A549 (cell line): ENCODE measurements around the gene ADCK2. TPM values are rescaled to one million over a fixed set of nuclear protein-coding genes. Genes with fewer than 3 reads are reported as not detected.

Source experiments
- ATAC-seq, 2 experiments: fragments of 200-7000 bp in 1 of 2; fragments of >200 bp in 1 of 2; cut with Nextera tagmentation in 1 of 2; cut with Tn5 transposase in 1 of 2; 3 replicates each; pipeline versions ENCODE4 v1.8.0 to v1.9.1; 2018 to 2020; ENCODE audit warnings: mild to moderate bottlenecking in 1 of 2, moderate library complexity in 1 of 2
- CTCF ChIA-PET: fragments of 300-600 bp; sonication (Branson Sonifier 250); formaldehyde crosslinking; extraction: SDS; loops from one replicate; lab custom pipeline; 2021; ENCODE audit warnings: antibody characterized with exemption, inconsistent platforms; lab: Yijun Ruan, JAX
- POLR2A ChIA-PET: fragments of 350-600 bp; formaldehyde crosslinking; extraction: SDS; loops from one replicate; lab custom pipeline; 2021; ENCODE audit warnings: antibody characterized with exemption, inconsistent platforms; lab: Yijun Ruan, JAX
- DNase-seq, 2 experiments: peaks; one replicate each; pipeline versions ENCODE4 v3.0.0 to v3.0.0-alpha.2; 2011 to 2016; ENCODE audit warnings: low read depth in 1 of 2, low spot score in 1 of 2
- FAIRE-seq: peaks from 2 replicates; lab custom pipeline; 2011; peaks lifted over from hg19 to GRCh38; lab: Jason Lieb, UNC
- H3K27ac ChIP-seq, 2 experiments: fragments of >200 bp; sonication (Bioruptor Twin); formaldehyde crosslinking; 3 replicates each; pipeline ENCODE4 v1.5.1; 2016 to 2017
- H3K4me1 ChIP-seq: fragments of >200 bp; sonication (Bioruptor Twin); formaldehyde crosslinking; 3 replicates; pipeline ENCODE4 v1.6.1; 2016
- H3K4me2 ChIP-seq: fragments of >200 bp; sonication (Bioruptor Twin); formaldehyde crosslinking; 3 replicates; pipeline ENCODE4 v1.6.1; 2016
- H3K4me3 ChIP-seq: fragments of >200 bp; sonication (Bioruptor Twin); formaldehyde crosslinking; 3 replicates; pipeline ENCODE4 v1.5.1; 2016
- H3K9me3 ChIP-seq: fragments of >200 bp; sonication (Bioruptor Twin); formaldehyde crosslinking; 3 replicates; pipeline ENCODE4 v1.6.1; 2016
- ATOH8 ChIP-seq: fragments of 250-450 bp; sonication (Bioruptor Pico); IDR thresholded peaks from 2 replicates; pipeline ENCODE4 v1.5.0; 2020; ENCODE audit warnings: low read depth, mild to moderate bottlenecking, moderate library complexity
- BHLHE40 ChIP-seq: IDR thresholded peaks from 2 replicates; pipeline ENCODE4 v1.6.1; 2012; ENCODE audit warnings: low read depth, low read length, inconsistent platforms
- CEBPB ChIP-seq, 2 experiments: fragments of >200 bp in 1 of 2; sonication (Bioruptor Twin) in 1 of 2; formaldehyde crosslinking in 1 of 2; IDR thresholded peaks; 2 replicates each; pipeline ENCODE4 v1.6.1; 2012 to 2016
- CTCF ChIP-seq: fragments of >200 bp; sonication (Bioruptor Twin); formaldehyde crosslinking; IDR thresholded peaks from 3 replicates; pipeline ENCODE4 v1.5.1; 2016
- EHF ChIP-seq: fragments of 250-450 bp; sonication (Bioruptor Pico); IDR thresholded peaks from 2 replicates; pipeline ENCODE4 v1.5.0; 2020; ENCODE audit warnings: mild to moderate bottlenecking
- ESRRA ChIP-seq: fragments of 150-350 bp; IDR thresholded peaks from 2 replicates; pipeline ENCODE4 v1.6.1; 2014; ENCODE audit warnings: mild to moderate bottlenecking, low read length, borderline replicate concordance
- FOSB ChIP-seq: fragments of 250-450 bp; sonication (Bioruptor Pico); IDR thresholded peaks from 2 replicates; pipeline ENCODE4 v1.5.0; 2020; ENCODE audit warnings: mild to moderate bottlenecking, moderate library complexity
- GATA3 ChIP-seq: IDR thresholded peaks from 2 replicates; pipeline ENCODE4 v1.6.1; 2012; ENCODE audit warnings: borderline replicate concordance
- HEYL ChIP-seq: fragments of 250-450 bp; sonication (Bioruptor Pico); IDR thresholded peaks from 2 replicates; pipeline ENCODE4 v1.8.0; 2021; ENCODE audit warnings: mild to moderate bottlenecking, moderate library complexity
- HOXB13 ChIP-seq: fragments of 250-450 bp; sonication (Bioruptor Pico); IDR thresholded peaks from 2 replicates; pipeline ENCODE4 v1.5.0; 2020; ENCODE audit warnings: low read depth, mild to moderate bottlenecking, moderate library complexity
- KDM5A ChIP-seq: fragments of 200-600 bp; sonication (generic); IDR thresholded peaks from 2 replicates; pipeline ENCODE4 v1.6.1; 2016; ENCODE audit warnings: antibody characterized with exemption, mild to moderate bottlenecking
- MAZ ChIP-seq: fragments of 150-350 bp; IDR thresholded peaks from 2 replicates; pipeline ENCODE4 v1.6.1; 2014; ENCODE audit warnings: antibody characterized with exemption, low read depth, low read length, borderline replicate concordance
- MYC ChIP-seq: IDR thresholded peaks from 2 replicates; pipeline ENCODE4 v1.6.1; 2012; ENCODE audit warnings: mild to moderate bottlenecking, inconsistent platforms, low read length, improper control_type of control experiment, borderline replicate concordance
- NR3C1 ChIP-seq: fragments of >200 bp; sonication (Bioruptor Twin); formaldehyde crosslinking; IDR thresholded peaks from 3 replicates; pipeline ENCODE4 v1.6.1; 2017
- POLR2A ChIP-seq: IDR thresholded peaks from 2 replicates; pipeline ENCODE4 v1.6.1; 2012; ENCODE audit warnings: mild to moderate bottlenecking, low read length
- POLR2AphosphoS2 ChIP-seq: conservative IDR thresholded peaks from 2 replicates; pipeline ENCODE4 v1.6.1; 2012; ENCODE audit warnings: low read length, improper control_type of control experiment, inconsistent platforms
- RAD21 ChIP-seq, 2 experiments: fragments of >200 bp in 1 of 2; sonication (Bioruptor Twin) in 1 of 2; formaldehyde crosslinking in 1 of 2; IDR thresholded peaks in 1 of 2; conservative IDR thresholded peaks in 1 of 2; 2 replicates in 1 of 2; 3 replicates in 1 of 2; pipeline ENCODE4 v1.6.1; 2012 to 2018; ENCODE audit warnings: inconsistent platforms in 1 of 2
- RARB ChIP-seq: fragments of 250-450 bp; sonication (Bioruptor Pico); IDR thresholded peaks from 2 replicates; pipeline ENCODE4 v1.8.0; 2021; ENCODE audit warnings: mild to moderate bottlenecking, moderate library complexity
- RCOR1 ChIP-seq: fragments of 150-350 bp; IDR thresholded peaks from 2 replicates; pipeline ENCODE4 v1.6.1; 2014; ENCODE audit warnings: antibody characterized with exemption, low read length, low read depth
- RNF2 ChIP-seq: fragments of 200-600 bp; sonication (generic); IDR thresholded peaks from 2 replicates; pipeline ENCODE4 v1.6.1; 2016; ENCODE audit warnings: low read depth, mild to moderate bottlenecking, antibody characterized with exemption, moderate library complexity, borderline replicate concordance
- SMC3 ChIP-seq: fragments of >200 bp; sonication (Bioruptor Twin); formaldehyde crosslinking; IDR thresholded peaks from 3 replicates; pipeline ENCODE4 v1.6.1; 2018; ENCODE audit warnings: inconsistent platforms
- TP53 ChIP-seq: fragments of 250-450 bp; sonication (Bioruptor Pico); IDR thresholded peaks from 2 replicates; pipeline ENCODE4 v1.5.0; 2021; ENCODE audit warnings: mild to moderate bottlenecking, moderate library complexity
- USF2 ChIP-seq: fragments of 450-650 bp; IDR thresholded peaks from 2 replicates; pipeline ENCODE4 v1.6.1; 2014; ENCODE audit warnings: antibody characterized with exemption
- ZC3H11A ChIP-seq: fragments of 450-650 bp; IDR thresholded peaks from 2 replicates; pipeline ENCODE4 v1.6.1; 2014; ENCODE audit warnings: antibody characterized with exemption, mild to moderate bottlenecking
- WGBS: methylation state at CpG from one replicate; pipeline ENCODE4 v1.1.6; 2017; ENCODE audit errors: missing lambda C conversion rate; 5-methylcytosine and 5-hydroxymethylcytosine counted together
- polyA plus RNA-seq, 4 experiments: library from polyadenylated mRNA; depleted of rRNA in 3 of 4; stranded (reverse); fragments of >200 nt; fragmentation: RNase III in 1 of 4; extraction: RNeasy Plus Mini Kit Qiagen cat#74134 plus additional on column Dnase treatment in 1 of 4; gene quantifications; 2 replicates in 3 of 4; 3 replicates in 1 of 4; pipeline ENCODE4 v1.2.3, GENCODE V29; 2011 to 2017

The ADCK2 gene
- polyA plus RNA-seq, 2 of the 4 experiments (the other 2 are of a cell fraction), result 13.1 to 13.9 TPM

GRCh38 chr7:140650367-140650766 is 22.4 kb upstream of the ADCK2 start:
- ChIA-PET CTCF (interaction anchor here (1.2 to 14.5 kb wide), 3 partner anchors 11 to 174 kb away, joined by 3 to 493 read pairs (median 29); partner anchors contain the start of gene MKRN1), POLR2A (no interaction called here)
- ATAC-seq, result no peak
- H3K27ac ChIP-seq, result no peak overlapping the region; a peak in 2 of 6 replicates
- no peak for FAIRE-seq
- no peak overlapping the region for H3K4me2 ChIP-seq
- peaks cover 11% of the 10 kb centered on the region; the same call in 1 of the 3 replicates for H3K4me1 ChIP-seq
- no peak for DNase-seq
- H3K4me3 ChIP-seq, result no peak overlapping the region
- H3K9me3 ChIP-seq, result no peaks in the 10 kb centered on the region
- TF ChIP-seq CEBPB (IDR thresholded peaks at IDR 0.05) (no peak), FOSB (CRISPR knock-in tag) (no peak), NR3C1 (no peak), HEYL (CRISPR knock-in tag) (no peak), ZC3H11A (no peak), USF2 (no peak), GATA3 (no peak), MAZ (no peak), KDM5A (no peak), RNF2 (no peak), ESRRA (no peak), RARB (CRISPR knock-in tag) (no peak), HOXB13 (CRISPR knock-in tag) (no peak), RCOR1 (no peak), BHLHE40 (no peak)
- WGBS, result 92% methylated on average over 12 of the region's 12 CpGs

- Histone ChIP-seq H3K9me3 (no peaks in the 10 kb centered on the region), H3K4me3 (no peak overlapping the region), H3K4me1 (peaks cover 4% of the 10 kb centered on the region; the same call in 1 of the 3 replicates), H3K27ac (peak overlapping the region; percentile 15 to 41; a peak in 3 of 6 replicates)
- WGBS, result 33% methylated on average over 14 of the region's 15 CpGs
- ChIA-PET POLR2A (interaction anchor here (0.7 to 2.4 kb wide), 3 partner anchors 39 to 175 kb away, joined by 3 to 9 read pairs (median 6); no protein-coding TSS in a partner anchor), CTCF (interaction anchor here (0.6 to 14.5 kb wide), 50 partner anchors 8 to 897 kb away, joined by 3 to 493 read pairs (median 4); partner anchors contain the start of genes ADCK2, DENND2A and MKRN1)
- DNase-seq, result peak; percentile 73 to 81
- ATAC-seq, result peak; percentile 86 to 93
- TF ChIP-seq ATOH8 (CRISPR knock-in tag) (no peak), EHF (CRISPR knock-in tag) (no peak), ZC3H11A (no peak), MYC (0 out of 2 replicates have a peak, but pooled peaks have one; percentile 16), POLR2A (no peak), RAD21 (conservative IDR thresholded peaks at IDR 0.05 in 1 of 2, IDR thresholded peaks at IDR 0.05 in 1 of 2) (peak; percentile 96 to 99), CTCF (peak; percentile 96), TP53 (CRISPR knock-in tag) (no peak), SMC3 (peak; percentile 94), ESRRA (no peak), POLR2AphosphoS2 (no peak)
- TF ChIP-seq, all 56 proteins: peak for 4
- H3K4me2 ChIP-seq, result no peak overlapping the region
- FAIRE-seq, result no peak
These were observed 19.2 kb upstream of the ADCK2 start for GRCh38 chr7:140653319-140654108.
